Upper lobe of right lung (tissue), 1 donor: Measurements from ENCODE around the gene OGFRL1. TPM values are rescaled to one million over a fixed set of nuclear protein-coding genes. Genes with fewer than 3 reads are reported as not detected.
A peak's percentile ranks its signal among the peaks of the same experiment; 100 is the strongest.

Experiments
- ATAC-seq: fragments of 200-7000 bp; cut with Tn5 transposase; one replicate; pipeline ENCODE4 v1.9.1; 2020; ENCODE audit warnings: mild to moderate bottlenecking, moderate library complexity
- DNase-seq: peaks from one replicate; pipeline ENCODE4 v3.0.0-alpha.2; 2020
- H3K27ac ChIP-seq: fragments of 200-600 bp; one replicate; pipeline ENCODE4 v1.8.0; 2022
- H3K27me3 ChIP-seq: fragments of 200-600 bp; one replicate; pipeline ENCODE4 v1.8.0; 2022; ENCODE audit warnings: mild to moderate bottlenecking
- H3K36me3 ChIP-seq: fragments of 200-600 bp; one replicate; pipeline ENCODE4 v1.8.0; 2022
- H3K4me1 ChIP-seq: fragments of 200-600 bp; one replicate; pipeline ENCODE4 v1.8.0; 2022
- H3K4me3 ChIP-seq: fragments of 200-600 bp; one replicate; pipeline ENCODE4 v1.8.0; 2022; ENCODE audit warnings: mild to moderate bottlenecking
- H3K9me3 ChIP-seq: fragments of 200-600 bp; one replicate; pipeline ENCODE4 v1.8.0; 2022
- intact Hi-C: fragments of 100-400 bp; cut with DNase I; formaldehyde crosslinking; loops from one replicate; pipeline ENCODE4 v1.11.0; 2022
- total RNA-seq: library from RNA; stranded (reverse); fragmentation: NEBNext Ultra II Directional; extraction: Animal tissue kit (Norgen Biotek cat#: 25700); gene quantifications from one replicate; pipeline ENCODE4 v1.2.1, GENCODE V29; 2021
- TF ChIP-seq, protein P1 (sequence below): fragments of 200-600 bp; IDR thresholded peaks from one replicate; pipeline ENCODE4 v1.8.0; 2022; ENCODE audit warnings: antibody characterized with exemption
- donor health status: DM: no; HTN: yes; CAD: no; lungs with severe emphysema.

Gene OGFRL1
- total RNA-seq, 1 donor from 2014 or later: 29.0 TPM

DNA sequence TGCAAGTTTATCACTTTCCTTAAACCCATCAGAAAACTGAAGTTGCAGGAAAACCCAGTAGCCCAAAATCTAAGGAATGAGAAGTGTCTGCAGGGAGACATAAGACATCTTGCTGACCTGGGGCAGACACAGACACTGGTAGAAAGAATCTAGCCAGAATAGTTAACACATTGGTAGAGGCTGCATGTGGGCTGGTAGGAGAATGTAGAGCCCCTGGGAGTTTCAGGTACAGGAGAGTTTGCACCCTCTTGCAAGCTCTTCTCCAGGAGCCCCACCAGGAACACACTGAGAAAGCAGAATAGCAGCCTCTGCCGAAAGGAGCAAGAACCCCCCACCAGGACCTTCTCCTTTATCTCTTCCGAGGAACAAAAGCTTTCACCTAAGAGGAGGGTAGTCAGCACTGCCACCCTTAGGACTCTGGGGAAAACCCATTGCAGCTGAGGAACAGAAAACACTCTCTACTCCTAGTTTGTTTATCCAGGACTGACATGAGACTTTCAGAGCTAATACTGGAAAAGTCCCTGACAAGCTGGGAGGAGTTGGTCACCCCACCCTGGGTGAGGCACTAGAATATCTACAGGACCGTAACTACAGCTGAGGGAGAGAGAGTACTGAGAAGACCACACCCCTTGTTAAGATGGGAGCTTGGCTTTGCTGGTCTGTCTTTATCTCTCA, 10.5 kb upstream of the OGFRL1 start:
- DNase-seq: no peak
- Histone ChIP-seq H3K27me3 (no peaks in the 10 kb centered on the region), H3K36me3 (no peaks in the 10 kb centered on the region), H3K4me1 (no peaks in the 10 kb centered on the region), H3K27ac (no peak overlapping the region), H3K9me3 (no peaks in the 10 kb centered on the region), H3K4me3 (no peak overlapping the region)
- TF ChIP-seq, protein P1, sequence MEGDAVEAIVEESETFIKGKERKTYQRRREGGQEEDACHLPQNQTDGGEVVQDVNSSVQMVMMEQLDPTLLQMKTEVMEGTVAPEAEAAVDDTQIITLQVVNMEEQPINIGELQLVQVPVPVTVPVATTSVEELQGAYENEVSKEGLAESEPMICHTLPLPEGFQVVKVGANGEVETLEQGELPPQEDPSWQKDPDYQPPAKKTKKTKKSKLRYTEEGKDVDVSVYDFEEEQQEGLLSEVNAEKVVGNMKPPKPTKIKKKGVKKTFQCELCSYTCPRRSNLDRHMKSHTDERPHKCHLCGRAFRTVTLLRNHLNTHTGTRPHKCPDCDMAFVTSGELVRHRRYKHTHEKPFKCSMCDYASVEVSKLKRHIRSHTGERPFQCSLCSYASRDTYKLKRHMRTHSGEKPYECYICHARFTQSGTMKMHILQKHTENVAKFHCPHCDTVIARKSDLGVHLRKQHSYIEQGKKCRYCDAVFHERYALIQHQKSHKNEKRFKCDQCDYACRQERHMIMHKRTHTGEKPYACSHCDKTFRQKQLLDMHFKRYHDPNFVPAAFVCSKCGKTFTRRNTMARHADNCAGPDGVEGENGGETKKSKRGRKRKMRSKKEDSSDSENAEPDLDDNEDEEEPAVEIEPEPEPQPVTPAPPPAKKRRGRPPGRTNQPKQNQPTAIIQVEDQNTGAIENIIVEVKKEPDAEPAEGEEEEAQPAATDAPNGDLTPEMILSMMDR: no peak
- ATAC-seq: no peak
- intact Hi-C loops: no loop called here

DNA sequence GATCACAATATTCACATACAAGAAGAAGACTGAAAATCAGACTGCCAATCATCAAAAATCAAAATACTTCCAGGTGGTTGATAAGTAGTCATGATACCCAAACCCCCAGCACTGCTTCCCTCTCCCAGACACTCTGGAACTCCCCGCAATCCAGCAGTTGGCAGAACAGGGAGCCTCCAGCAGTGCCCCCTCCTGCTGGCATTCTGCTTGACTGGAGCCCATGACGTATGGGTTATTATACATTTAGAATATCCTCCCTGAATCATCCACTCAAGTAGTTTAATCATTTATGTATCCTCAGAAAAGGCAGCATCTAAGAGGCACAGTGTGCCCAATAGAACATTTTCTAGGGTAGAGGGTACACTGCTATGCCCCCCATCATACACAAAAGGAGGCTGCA, 9.3 kb upstream of the OGFRL1 start:
- DNase-seq (no peak), ATAC-seq (no peak)
- H3K36me3 ChIP-seq: no peaks in the 10 kb centered on the region
- no peaks in the 10 kb centered on the region for H3K9me3 ChIP-seq
- no peak overlapping the region for H3K27ac ChIP-seq
- TF ChIP-seq, protein P1: no peak
- H3K27me3 ChIP-seq: no peaks in the 10 kb centered on the region
- intact Hi-C loops: no loop called here
- H3K4me3 ChIP-seq: no peak overlapping the region
- no peaks in the 10 kb centered on the region for H3K4me1 ChIP-seq

DNA sequence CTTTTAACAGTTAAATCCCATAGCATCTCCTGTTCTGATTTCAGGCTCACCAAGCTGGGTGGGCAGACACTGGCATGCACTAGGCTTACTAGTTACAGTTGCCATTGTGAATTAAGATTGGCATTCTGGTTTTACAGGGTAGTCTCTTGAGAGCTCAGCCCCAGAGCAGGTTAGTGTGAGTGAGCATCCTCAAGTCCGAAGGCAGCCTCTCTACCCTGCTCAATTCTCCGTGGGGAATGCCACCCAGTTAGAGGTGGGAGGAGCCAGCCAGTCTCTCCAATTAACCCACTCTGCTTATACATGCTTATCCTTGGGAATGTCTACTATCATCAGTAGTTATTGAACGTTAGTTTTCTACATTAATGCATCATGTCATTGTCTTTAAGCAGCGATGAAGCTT, 8.9 kb upstream of the OGFRL1 start:
- Histone ChIP-seq H3K4me1 (no peaks in the 10 kb centered on the region), H3K36me3 (no peaks in the 10 kb centered on the region), H3K27ac (no peak overlapping the region), H3K4me3 (no peak overlapping the region), H3K9me3 (no peaks in the 10 kb centered on the region), H3K27me3 (no peaks in the 10 kb centered on the region)
- intact Hi-C loops: no loop called here
- ATAC-seq (no peak), DNase-seq (no peak)
- TF ChIP-seq, protein P1: no peak

DNA sequence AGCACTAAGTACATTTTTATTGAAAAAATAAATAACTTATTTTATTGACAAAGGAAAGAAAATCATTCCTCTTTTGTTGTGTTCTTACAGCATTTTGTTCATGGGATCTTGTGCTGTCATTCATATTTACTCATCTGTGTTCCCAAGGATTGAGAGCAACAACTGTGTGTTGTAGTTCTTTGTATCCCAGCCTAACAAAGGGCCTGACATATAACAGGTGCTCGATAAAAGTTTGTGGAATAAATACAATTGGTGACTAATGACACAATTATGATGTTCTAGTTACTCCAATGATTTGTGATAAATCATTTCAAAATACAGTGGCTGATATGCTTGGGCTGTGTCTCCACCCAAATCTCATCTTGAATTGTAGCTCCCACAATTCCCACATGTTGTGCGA, 7.9 kb upstream of the OGFRL1 start:
- no peak for ATAC-seq
- intact Hi-C loops: no loop called here

DNA sequence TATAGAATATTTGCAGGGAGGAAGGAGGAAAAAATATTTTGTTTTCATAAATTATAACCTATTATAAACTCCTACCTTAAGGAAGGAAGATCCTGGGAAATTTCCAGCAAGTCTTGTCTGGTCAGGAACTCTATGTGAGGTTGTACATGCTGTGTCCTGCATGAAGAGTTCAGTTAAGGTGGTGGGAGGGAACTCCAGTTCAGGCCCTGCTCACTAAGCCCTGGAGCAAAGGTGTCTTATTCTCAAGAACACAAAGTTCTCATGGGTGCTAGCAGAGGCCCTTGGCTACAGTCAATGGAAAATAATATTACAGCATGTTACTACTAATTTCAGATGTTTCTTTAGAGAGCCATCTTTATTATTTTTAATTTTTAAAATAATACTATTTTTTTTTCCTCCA, 3.8 kb upstream of the OGFRL1 start:
- H3K27ac ChIP-seq: no peak overlapping the region
- no peak overlapping the region for H3K4me3 ChIP-seq
- DNase-seq (no peak), ATAC-seq (no peak)
- H3K27me3 ChIP-seq: no peaks in the 10 kb centered on the region
- H3K4me1 ChIP-seq: peaks cover 10% of the 10 kb centered on the region
- H3K36me3 ChIP-seq: no peaks in the 10 kb centered on the region
- TF ChIP-seq, protein P1: no peak
- no peaks in the 10 kb centered on the region for H3K9me3 ChIP-seq
- intact Hi-C loops: no loop called here

More for the DNA sequence above, 7.9 kb upstream of the OGFRL1 start:
- Histone ChIP-seq H3K9me3 (no peaks in the 10 kb centered on the region), H3K36me3 (no peaks in the 10 kb centered on the region), H3K4me1 (no peaks in the 10 kb centered on the region), H3K4me3 (no peak overlapping the region), H3K27me3 (no peaks in the 10 kb centered on the region), H3K27ac (no peak overlapping the region)
- DNase-seq: no peak
- TF ChIP-seq, protein P1: no peak

DNA sequence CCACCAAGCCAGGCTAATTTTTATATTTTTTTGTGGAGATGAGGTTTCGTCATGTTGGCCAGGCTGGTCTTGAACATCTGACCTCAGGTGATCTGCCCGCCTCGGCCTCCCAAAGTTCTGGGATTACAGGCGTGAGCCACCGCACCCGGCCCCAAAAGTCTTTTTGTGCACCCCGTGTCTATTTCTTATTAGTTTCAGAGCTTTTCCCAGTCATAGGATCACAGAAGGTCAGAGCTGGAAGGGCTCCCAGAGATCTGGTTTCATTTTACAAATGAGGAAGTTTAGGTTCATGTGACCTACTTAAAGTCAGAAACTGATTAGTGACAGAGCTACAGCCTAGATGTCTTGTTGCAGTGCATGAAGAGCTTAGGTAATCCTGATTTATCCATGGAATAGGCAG, 1.6 kb upstream of the OGFRL1 start:
- intact Hi-C loops: no loop called here
- DNase-seq (no peak), ATAC-seq (peak; percentile 22)
- Histone ChIP-seq H3K4me3 (no peak overlapping the region), H3K36me3 (no peaks in the 10 kb centered on the region), H3K27ac (peak overlapping the region; percentile 86), H3K27me3 (no peaks in the 10 kb centered on the region), H3K9me3 (no peaks in the 10 kb centered on the region), H3K4me1 (peaks cover 20% of the 10 kb centered on the region)
- TF ChIP-seq, protein P1: no peak
